HG02884 (cell line): ENCODE measurements around the gene ITGAE.
"Not testable (repeated sequence)": the region's sequence is repeated elsewhere in the genome, so short reads cannot be mapped to it uniquely, and the experiment has no call there.

Source experiments
- ATAC-seq: cut with Tn5 transposase; IDR thresholded peaks from one replicate; pipeline ENCODE4 v1.9.1; 2021; ENCODE audit warnings: mild to moderate bottlenecking, moderate library complexity; ENCODE audit not compliant: unreplicated experiment

ITGAE gene

DNA sequence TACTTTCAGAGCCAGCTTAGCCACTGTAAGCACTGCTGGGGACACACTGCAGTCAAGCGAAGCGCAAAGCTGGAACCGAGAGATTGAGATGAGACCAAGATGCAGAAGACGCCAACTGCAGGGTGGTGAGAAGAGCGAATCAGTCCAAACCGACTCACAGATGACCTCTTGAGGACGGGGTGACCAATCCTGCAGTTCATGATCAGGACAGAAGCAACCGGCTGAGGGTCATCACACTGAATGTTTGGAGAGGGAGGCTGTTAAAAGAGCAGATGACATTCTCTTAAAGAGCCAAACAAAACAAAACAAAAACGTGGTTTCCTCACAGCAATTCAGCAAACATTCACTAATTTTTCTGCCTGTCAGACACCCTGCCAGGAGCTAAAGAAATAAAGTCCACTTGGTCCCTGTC, 68.8 kb downstream of the ITGAE start:
- ATAC-seq: no peak

GRCh38 chr17:3730881-3731429, 70.0 kb downstream of the ITGAE start:
- no peak for ATAC-seq

DNA sequence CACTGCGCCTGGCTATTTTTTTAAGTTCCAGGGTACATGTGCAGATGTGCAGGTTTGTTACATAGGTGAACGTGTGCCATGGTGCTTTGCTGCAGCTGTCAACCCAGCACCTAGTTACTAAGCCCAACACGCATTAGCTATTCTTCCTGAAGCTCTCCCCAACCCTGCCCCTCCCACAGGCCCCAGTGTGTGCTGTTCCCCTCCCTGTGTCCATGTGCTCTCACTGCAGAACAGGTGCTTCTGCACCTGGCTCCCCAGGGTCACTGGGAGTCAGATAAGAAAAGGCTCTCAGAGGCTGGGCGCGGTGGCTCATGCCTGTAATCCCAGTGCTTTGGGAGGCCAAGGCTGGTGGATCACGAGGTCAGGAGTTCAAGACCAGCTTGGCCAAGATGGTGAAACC, 71.1 kb downstream of the ITGAE start:
- no peak for ATAC-seq

DNA sequence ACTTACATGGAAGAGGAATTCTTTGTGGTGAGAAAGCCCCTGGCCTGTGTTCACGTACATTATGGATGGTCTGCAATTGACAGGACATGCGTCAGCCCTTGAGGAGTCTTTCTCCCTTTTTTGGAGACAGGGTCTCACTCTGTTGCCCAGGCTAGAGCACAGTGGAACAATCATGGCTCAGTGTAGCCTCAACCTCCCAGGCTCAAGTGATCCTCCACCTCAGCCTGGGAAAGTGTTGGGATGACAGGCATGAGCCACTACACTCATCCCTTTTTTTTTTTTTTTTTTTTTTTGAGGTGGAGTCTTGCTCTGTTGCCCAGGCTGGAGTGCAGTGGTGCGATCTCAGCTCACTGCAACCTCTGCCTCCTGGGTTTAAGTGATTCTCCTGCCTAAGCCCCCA, 72.9 kb downstream of the ITGAE start:
- ATAC-seq: not testable (repeated sequence)

DNA sequence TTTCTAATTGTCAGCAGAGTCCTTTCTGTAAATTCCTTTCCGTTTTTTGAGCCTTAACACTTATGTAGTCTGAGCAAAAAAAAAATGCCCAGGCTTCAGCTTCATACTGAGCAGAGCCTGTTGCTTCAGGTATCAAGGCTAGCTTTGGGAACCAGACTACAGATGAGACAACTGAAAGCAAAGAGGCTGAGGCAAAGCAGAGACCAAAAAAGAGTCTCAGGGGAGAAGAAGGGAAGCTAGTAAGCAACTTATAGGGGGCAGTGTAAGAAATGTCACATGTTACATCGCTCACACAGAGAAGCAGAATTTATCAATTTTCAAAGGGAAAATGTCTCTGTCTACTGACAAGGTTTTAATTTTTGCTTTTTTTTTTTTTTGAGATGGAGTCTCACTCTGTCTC, 73.9 kb downstream of the ITGAE start:
- ATAC-seq: no peak

GRCh38 chr17:3724378-3725077, 76.5 kb downstream of the ITGAE start:
- no peak for ATAC-seq

DNA sequence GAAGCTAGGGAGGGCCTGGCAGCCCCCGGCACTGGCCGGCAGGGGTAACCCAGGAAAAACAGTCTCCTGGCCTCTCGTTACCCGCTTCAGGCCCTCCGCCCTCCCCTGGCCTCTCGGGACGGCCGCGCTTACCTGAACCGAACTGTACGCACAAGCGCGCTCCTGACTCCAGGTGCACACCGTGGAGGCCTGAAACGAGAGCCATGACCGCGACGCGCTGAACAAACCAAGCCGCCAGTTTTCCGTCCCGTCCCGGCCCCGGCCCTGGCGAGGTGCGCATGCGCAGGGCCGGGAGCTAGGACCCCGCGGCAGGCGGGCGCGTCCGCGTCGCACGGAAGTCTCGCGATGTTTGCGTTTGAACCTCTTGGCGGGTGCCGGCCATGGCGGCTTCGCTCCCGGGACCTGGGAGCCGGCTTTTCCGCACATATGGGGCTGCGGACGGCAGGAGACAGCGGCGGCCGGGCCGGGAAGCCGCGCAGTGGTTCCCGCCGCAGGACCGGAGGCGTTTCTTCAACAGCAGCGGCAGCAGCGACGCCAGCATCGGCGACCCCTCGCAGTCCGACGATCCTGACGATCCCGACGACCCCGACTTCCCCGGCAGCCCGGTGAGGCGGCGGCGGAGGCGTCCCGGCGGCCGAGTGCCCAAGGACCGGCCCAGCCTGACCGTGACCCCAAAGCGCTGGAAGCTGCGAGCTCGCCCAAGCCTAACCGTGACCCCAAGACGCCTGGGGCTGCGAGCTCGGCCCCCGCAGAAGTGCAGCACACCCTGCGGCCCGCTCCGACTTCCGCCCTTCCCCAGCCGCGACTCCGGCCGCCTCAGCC, 77.2 kb downstream of the ITGAE start, which contains the start of gene HASPIN:
Gene HASPIN (plus strand): TSS at position 348 of the 822 bp plus-strand sequence. CDS start 33 bp downstream, at position 381.
- ATAC-seq: peak; percentile 80

DNA sequence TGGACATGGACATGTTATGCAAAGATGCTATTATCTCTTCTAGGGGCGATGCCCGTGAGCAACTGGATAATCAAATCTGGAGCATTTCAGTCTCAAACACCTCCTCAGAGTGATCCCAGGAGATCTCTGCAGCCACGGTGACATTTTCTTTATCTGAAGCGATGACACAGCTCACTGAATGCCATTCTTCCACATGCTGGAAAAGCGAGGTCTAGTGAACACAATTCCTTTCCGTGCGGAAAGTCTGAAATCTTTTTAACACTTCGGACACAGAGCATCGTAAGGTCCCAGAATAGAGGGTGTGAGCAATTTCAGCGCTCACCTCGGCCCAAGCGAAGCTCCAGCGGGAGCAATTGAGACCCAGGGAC, 77.8 kb downstream of the ITGAE start:
- ATAC-seq: no peak

- ATAC-seq: no peak
These were observed 78.3 kb downstream of the ITGAE start for GRCh38 chr17:3722716-3723115.

- no peak for ATAC-seq
These were observed 81.7 kb downstream of the ITGAE start for GRCh38 chr17:3719265-3719664.

DNA sequence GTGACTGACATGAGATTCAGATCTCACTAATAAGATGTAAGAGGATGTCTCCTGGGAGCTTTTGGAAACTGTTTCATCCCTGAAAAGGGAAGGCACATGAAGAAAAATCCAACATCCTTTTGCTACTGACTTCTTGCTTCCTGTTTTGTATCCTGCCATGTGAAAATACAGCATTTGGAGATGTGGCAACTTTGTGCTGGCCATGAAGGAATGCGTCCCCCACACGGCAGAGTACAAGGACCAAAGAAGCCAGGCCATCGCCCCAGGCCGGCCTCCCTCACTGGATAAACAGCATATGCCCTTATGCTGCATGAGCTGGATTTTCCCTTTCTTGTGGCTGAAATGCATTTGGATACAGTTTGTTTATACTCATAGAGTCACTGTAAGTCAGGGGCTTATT, 82.8 kb downstream of the ITGAE start:
- ATAC-seq: no peak

GRCh38 chr17:3715296-3715695, 85.7 kb downstream of the ITGAE start:
- ATAC-seq: no peak

GRCh38 chr17:3712811-3713463, 88.1 kb downstream of the ITGAE start:
- ATAC-seq: no peak

GRCh38 chr17:3710951-3711383, 90.0 kb downstream of the ITGAE start:
- ATAC-seq: peak; percentile 90

- no peak for ATAC-seq
These were observed 92.6 kb downstream of the ITGAE start for GRCh38 chr17:3708366-3708765.

DNA sequence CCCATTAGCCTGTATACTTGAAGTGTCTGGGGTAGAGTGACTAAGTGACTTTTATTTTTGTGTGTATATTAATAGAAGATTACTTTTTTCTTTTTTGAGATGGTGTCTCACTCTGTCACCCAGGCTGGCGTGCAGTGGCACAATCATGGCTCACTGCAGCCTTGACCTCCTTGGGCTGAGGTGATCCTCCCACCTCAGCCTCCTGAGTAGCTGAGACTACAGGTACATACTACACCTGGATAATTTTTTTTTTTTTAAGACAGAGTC, 95.3 kb downstream of the ITGAE start:
- not testable (repeated sequence) for ATAC-seq

DNA sequence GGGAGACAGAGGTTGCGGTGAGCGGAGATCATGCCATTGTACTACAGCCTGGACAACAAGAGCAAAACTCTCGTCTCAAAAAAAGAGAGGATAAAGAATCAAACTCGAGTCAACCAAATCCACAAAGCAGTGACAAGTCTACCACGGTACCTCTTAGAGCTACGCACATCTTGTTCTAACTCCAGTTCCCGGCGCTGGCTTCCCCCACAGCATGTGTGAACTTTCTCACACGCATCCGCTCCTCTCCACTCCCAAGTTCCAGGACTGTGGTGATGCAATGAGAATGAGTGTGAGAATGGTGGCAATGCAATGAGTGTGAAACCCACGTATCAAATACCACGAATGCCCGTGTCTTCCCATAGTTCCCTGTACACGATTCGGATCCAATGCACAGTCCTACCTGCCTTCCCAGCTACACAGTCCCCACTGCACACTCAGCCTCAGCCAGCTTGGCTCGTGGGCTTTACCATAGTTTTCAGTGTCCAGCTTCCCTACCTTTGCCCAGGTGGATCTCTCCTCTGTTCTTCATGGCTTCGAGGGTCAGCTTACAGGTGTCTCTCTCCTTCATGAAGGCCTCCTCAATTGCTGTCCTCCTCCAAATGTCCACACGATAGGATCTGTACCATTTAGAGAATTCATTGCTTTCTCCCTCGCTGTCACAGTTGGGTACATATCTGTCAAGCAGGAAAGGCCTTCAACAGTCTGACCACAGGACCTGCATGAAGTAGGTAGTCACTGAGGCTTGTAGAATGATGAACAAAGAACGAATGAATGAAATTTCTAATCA, 95.9 kb downstream of the ITGAE start:
- no peak for ATAC-seq

- not testable (repeated sequence) for ATAC-seq
These were observed 98.9 kb downstream of the ITGAE start for GRCh38 chr17:3702041-3702539.

DNA sequence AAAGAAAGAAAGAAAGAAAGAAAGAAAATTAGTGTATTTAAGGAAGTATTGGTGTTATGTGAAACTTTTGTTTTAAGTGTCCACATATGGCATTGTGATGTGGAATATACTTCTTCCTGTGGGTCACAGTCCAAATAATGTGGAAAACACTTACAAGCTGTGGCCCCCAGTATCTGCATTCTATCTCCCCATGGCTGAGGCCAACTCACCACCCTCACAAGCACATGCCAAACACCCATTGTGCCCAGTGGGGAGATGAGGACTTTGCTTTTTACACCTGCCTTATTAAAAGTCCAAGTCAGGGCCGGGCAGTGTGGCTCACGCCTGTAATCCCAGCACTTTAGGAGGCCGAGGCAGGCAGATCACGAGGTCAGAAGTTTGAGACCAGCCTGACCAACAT, 101.0 kb downstream of the ITGAE start:
- ATAC-seq: no peak

DNA sequence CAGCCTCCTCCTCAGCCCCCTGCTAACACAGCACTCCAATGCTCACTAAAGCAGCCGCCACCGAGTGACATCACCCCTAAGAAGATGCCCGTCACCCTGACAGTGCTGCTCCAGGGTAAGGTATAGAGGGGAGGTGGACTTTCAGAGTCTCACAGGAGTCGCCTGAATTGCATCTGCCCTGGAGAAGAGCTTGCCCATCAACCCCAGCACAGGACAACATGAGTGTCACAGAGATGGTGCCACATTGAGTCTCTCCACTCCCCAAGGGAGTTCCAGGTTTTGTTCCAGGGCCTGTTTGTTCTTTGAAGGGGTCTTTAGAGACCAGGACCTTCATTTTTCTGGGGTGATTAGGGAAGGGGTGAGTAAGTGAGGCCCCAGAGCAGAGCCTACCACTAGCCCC, 102.8 kb downstream of the ITGAE start:
- no peak for ATAC-seq

DNA sequence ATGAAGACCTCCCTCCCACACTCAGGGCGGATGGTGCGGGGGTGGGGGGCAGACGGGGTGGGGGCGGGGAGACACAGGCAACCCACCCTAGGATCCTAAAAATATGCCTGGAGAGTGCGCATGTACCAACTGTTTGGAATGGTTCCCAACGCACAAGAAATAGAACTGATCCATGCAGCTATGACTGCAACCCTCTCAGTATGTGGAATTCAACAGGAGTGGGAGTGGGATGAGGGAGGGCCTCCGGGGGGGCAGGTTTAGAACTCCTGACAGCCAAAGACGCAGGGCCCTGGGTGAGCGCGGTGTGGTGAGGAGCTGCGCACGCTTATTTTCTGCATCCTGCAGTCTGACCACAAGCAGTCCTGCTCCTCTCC, 103.9 kb downstream of the ITGAE start:
- no peak for ATAC-seq
